Hepatocyte (in vitro differentiated cells): ENCODE measurements around the gene SNX24. TPM values are rescaled to one million over a fixed set of nuclear protein-coding genes. Genes with fewer than 3 reads are reported as not detected.

Experiments used
- DNase-seq: peaks from one replicate; pipeline ENCODE4 v3.0.0-alpha.2; 2016; ENCODE audit warnings: low spot score
- H2AFZ ChIP-seq: fragments of 200-600 bp; sonication (generic); 2 replicates; pipeline ENCODE4 v1.6.0; 2016; ENCODE audit warnings: antibody characterized with exemption, mild to moderate bottlenecking
- H3K27ac ChIP-seq: fragments of 200-600 bp; sonication (generic); 2 replicates; pipeline ENCODE4 v1.5.1; 2016; ENCODE audit warnings: mild to moderate bottlenecking
- H3K27me3 ChIP-seq: fragments of 200-600 bp; sonication (generic); 2 replicates; pipeline ENCODE4 v1.6.1; 2016
- H3K36me3 ChIP-seq: fragments of 200-600 bp; sonication (generic); replicated peaks from 2 replicates; pipeline ENCODE4 v1.5.1; 2016; ENCODE audit warnings: low read depth; ENCODE audit not compliant: insufficient read depth
- H3K4me1 ChIP-seq: fragments of 200-600 bp; sonication (generic); 2 replicates; pipeline ENCODE4 v1.5.1; 2016; ENCODE audit warnings: mild to moderate bottlenecking, moderate library complexity; ENCODE audit not compliant: insufficient read depth
- H3K4me2 ChIP-seq: fragments of 200-600 bp; sonication (generic); 2 replicates; pipeline ENCODE4 v1.6.0; 2016
- H3K4me3 ChIP-seq: fragments of 200-600 bp; sonication (generic); 2 replicates; pipeline ENCODE4 v1.5.1; 2016; ENCODE audit warnings: mild to moderate bottlenecking
- H3K79me2 ChIP-seq: fragments of 200-600 bp; sonication (generic); 2 replicates; pipeline ENCODE4 v1.6.0; 2017; ENCODE audit warnings: mild to moderate bottlenecking
- H3K9me2 ChIP-seq: fragments of 200-600 bp; sonication (generic); replicated peaks from 2 replicates; pipeline ENCODE4 v1.6.0; 2017; ENCODE audit warnings: mild to moderate bottlenecking; ENCODE audit not compliant: insufficient read depth
- H3K9me3 ChIP-seq: fragments of 200-600 bp; sonication (generic); 2 replicates; pipeline ENCODE4 v1.5.1; 2016; ENCODE audit warnings: low read depth, mild to moderate bottlenecking
- H4K20me1 ChIP-seq: fragments of 200-600 bp; sonication (generic); 2 replicates; pipeline ENCODE4 v1.6.0; 2016; ENCODE audit warnings: mild to moderate bottlenecking; ENCODE audit not compliant: insufficient read depth, poor library complexity, severe bottlenecking
- CTCF ChIP-seq: fragments of 200-600 bp; sonication (generic); IDR thresholded peaks from 2 replicates; pipeline ENCODE4 v1.5.1; 2016; ENCODE audit warnings: antibody characterized with exemption, mild to moderate bottlenecking; ENCODE audit not compliant: poor library complexity
- EZH2 ChIP-seq: fragments of 200-600 bp; sonication (generic); IDR thresholded peaks from 2 replicates; pipeline ENCODE4 v1.6.1; 2016; ENCODE audit warnings: antibody characterized with exemption, mild to moderate bottlenecking, borderline replicate concordance
- EZH2phosphoT487 ChIP-seq: fragments of 200-600 bp; sonication (generic); IDR thresholded peaks from one replicate; pipeline ENCODE4 v1.6.1; 2018; ENCODE audit warnings: antibody characterized with exemption, mild to moderate bottlenecking, low read depth, moderate library complexity; ENCODE audit not compliant: unreplicated experiment, severe bottlenecking
- WGBS: methylation state at CpG from one replicate; pipeline ENCODE4 v1.1.6; 2016; ENCODE audit warnings: low lambda C conversion rate; ENCODE audit errors: missing lambda C conversion rate; 5-methylcytosine and 5-hydroxymethylcytosine counted together
- polyA plus RNA-seq: library from polyadenylated mRNA; unstranded; fragments of >200 nt; fragmentation: Nextera tagmentation; extraction: Ambion mirVana; gene quantifications from 2 replicates; pipeline ENCODE4 v1.2.1, GENCODE V29; 2016
- total RNA-seq: library from RNA; depleted of rRNA; stranded (reverse); fragments of >200 nt; gene quantifications from 2 replicates; pipeline ENCODE4 v1.2.3, GENCODE V29; 2014

Gene SNX24
- total and polyA plus RNA-seq, 2 experiments from 2014 or later = 28.8 to 38.2 TPM

- Histone ChIP-seq H3K27me3 (no peaks in the 10 kb centered on the region), H3K4me1 (no peaks in the 10 kb centered on the region), H3K79me2 (no peaks in the 10 kb centered on the region), H3K9me3 (no peaks in the 10 kb centered on the region), H3K36me3 (no peaks in the 10 kb centered on the region), H3K4me3 (no peak overlapping the region), H3K9me2 (no peaks in the 10 kb centered on the region), H2AFZ (no peak overlapping the region), H3K4me2 (no peak overlapping the region), H4K20me1 (no peaks in the 10 kb centered on the region), H3K27ac (no peak overlapping the region)
- WGBS = 61% methylated on average over 7 of the region's 7 CpGs
- TF ChIP-seq CTCF = no peak
- TF ChIP-seq EZH2 = no peak
- TF ChIP-seq EZH2phosphoT487 = no peak
- DNase-seq = no peak
Observed at GRCh38 chr5:123001808-123002207, 156.4 kb downstream of the SNX24 start.

GRCh38 chr5:123007182-123007581 lies 161.8 kb downstream of the SNX24 start:
- TF ChIP-seq EZH2phosphoT487 = no peak
- TF ChIP-seq EZH2 = no peak
- no peak for TF ChIP-seq CTCF
- DNase-seq = peak; percentile 16
- Histone ChIP-seq H3K27ac (no peak overlapping the region), H4K20me1 (no peaks in the 10 kb centered on the region), H3K27me3 (no peaks in the 10 kb centered on the region), H3K36me3 (no peaks in the 10 kb centered on the region), H3K79me2 (no peaks in the 10 kb centered on the region), H3K9me3 (no peaks in the 10 kb centered on the region), H3K4me3 (no peak overlapping the region), H3K4me2 (no peak overlapping the region), H3K4me1 (no peaks in the 10 kb centered on the region), H2AFZ (no peak overlapping the region), H3K9me2 (no peaks in the 10 kb centered on the region)
- WGBS = 76% methylated on average over 6 of the region's 6 CpGs

- WGBS = 91% methylated on average over 6 of the region's 6 CpGs
- no peak for DNase-seq
- no peaks in the 10 kb centered on the region for H3K9me3 ChIP-seq
- H3K36me3 ChIP-seq = no peaks in the 10 kb centered on the region
- TF ChIP-seq EZH2 (no peak), CTCF (no peak), EZH2phosphoT487 (no peak)
- no peaks in the 10 kb centered on the region for H3K9me2 ChIP-seq
- H3K4me2 ChIP-seq = no peak overlapping the region
- H3K4me3 ChIP-seq = no peak overlapping the region
- no peak overlapping the region for H3K27ac ChIP-seq
- H3K4me1 ChIP-seq = no peaks in the 10 kb centered on the region
- no peaks in the 10 kb centered on the region for H4K20me1 ChIP-seq
- no peaks in the 10 kb centered on the region for H3K27me3 ChIP-seq
- H3K79me2 ChIP-seq = no peaks in the 10 kb centered on the region
- H2AFZ ChIP-seq = no peak overlapping the region
Observed at GRCh38 chr5:123007754-123008153, 162.3 kb downstream of the SNX24 start.

GRCh38 chr5:123012321-123012720 lies 166.9 kb downstream of the SNX24 start:
- H4K20me1 ChIP-seq = no peaks in the 10 kb centered on the region
- 52% methylated on average over 1 of the region's 1 CpG for WGBS
- H3K27ac ChIP-seq = no peak overlapping the region
- H3K9me2 ChIP-seq = no peaks in the 10 kb centered on the region
- H3K36me3 ChIP-seq = peaks cover 3% of the 10 kb centered on the region
- no peaks in the 10 kb centered on the region for H3K4me1 ChIP-seq
- H3K4me3 ChIP-seq = no peak overlapping the region
- H3K4me2 ChIP-seq = no peak overlapping the region
- TF ChIP-seq CTCF = no peak
- TF ChIP-seq EZH2 = no peak
- no peak for TF ChIP-seq EZH2phosphoT487
- H3K79me2 ChIP-seq = no peaks in the 10 kb centered on the region
- no peaks in the 10 kb centered on the region for H3K27me3 ChIP-seq
- no peak overlapping the region for H2AFZ ChIP-seq
- no peaks in the 10 kb centered on the region for H3K9me3 ChIP-seq
- no peak for DNase-seq
